Hepatocyte (in vitro differentiated cells): ENCODE measurements around the gene SH2B2. TPM values are rescaled to one million over a fixed set of nuclear protein-coding genes. Genes with fewer than 3 reads are reported as not detected.
"Not testable (repeated sequence)": the region's sequence is repeated elsewhere in the genome, so short reads cannot be mapped to it uniquely, and the experiment has no call there.

Experiments
- DNase-seq: peaks from one replicate; pipeline ENCODE4 v3.0.0-alpha.2; 2016; ENCODE audit warnings: low spot score
- H2AFZ ChIP-seq: fragments of 200-600 bp; sonication (generic); 2 replicates; pipeline ENCODE4 v1.6.0; 2016; ENCODE audit warnings: antibody characterized with exemption, mild to moderate bottlenecking
- H3K27ac ChIP-seq: fragments of 200-600 bp; sonication (generic); 2 replicates; pipeline ENCODE4 v1.5.1; 2016; ENCODE audit warnings: mild to moderate bottlenecking
- H3K27me3 ChIP-seq: fragments of 200-600 bp; sonication (generic); 2 replicates; pipeline ENCODE4 v1.6.1; 2016
- H3K36me3 ChIP-seq: fragments of 200-600 bp; sonication (generic); replicated peaks from 2 replicates; pipeline ENCODE4 v1.5.1; 2016; ENCODE audit warnings: low read depth; ENCODE audit not compliant: insufficient read depth
- H3K4me1 ChIP-seq: fragments of 200-600 bp; sonication (generic); 2 replicates; pipeline ENCODE4 v1.5.1; 2016; ENCODE audit warnings: mild to moderate bottlenecking, moderate library complexity; ENCODE audit not compliant: insufficient read depth
- H3K4me2 ChIP-seq: fragments of 200-600 bp; sonication (generic); 2 replicates; pipeline ENCODE4 v1.6.0; 2016
- H3K4me3 ChIP-seq: fragments of 200-600 bp; sonication (generic); 2 replicates; pipeline ENCODE4 v1.5.1; 2016; ENCODE audit warnings: mild to moderate bottlenecking
- H3K79me2 ChIP-seq: fragments of 200-600 bp; sonication (generic); 2 replicates; pipeline ENCODE4 v1.6.0; 2017; ENCODE audit warnings: mild to moderate bottlenecking
- H3K9me2 ChIP-seq: fragments of 200-600 bp; sonication (generic); replicated peaks from 2 replicates; pipeline ENCODE4 v1.6.0; 2017; ENCODE audit warnings: mild to moderate bottlenecking; ENCODE audit not compliant: insufficient read depth
- H3K9me3 ChIP-seq: fragments of 200-600 bp; sonication (generic); 2 replicates; pipeline ENCODE4 v1.5.1; 2016; ENCODE audit warnings: low read depth, mild to moderate bottlenecking
- H4K20me1 ChIP-seq: fragments of 200-600 bp; sonication (generic); 2 replicates; pipeline ENCODE4 v1.6.0; 2016; ENCODE audit warnings: mild to moderate bottlenecking; ENCODE audit not compliant: insufficient read depth, poor library complexity, severe bottlenecking
- WGBS: methylation state at CpG from one replicate; pipeline ENCODE4 v1.1.6; 2016; ENCODE audit warnings: low lambda C conversion rate; ENCODE audit errors: missing lambda C conversion rate; 5-methylcytosine and 5-hydroxymethylcytosine counted together
- polyA plus RNA-seq: library from polyadenylated mRNA; unstranded; fragments of >200 nt; fragmentation: Nextera tagmentation; extraction: Ambion mirVana; gene quantifications from 2 replicates; pipeline ENCODE4 v1.2.1, GENCODE V29; 2016
- total RNA-seq: library from RNA; depleted of rRNA; stranded (reverse); fragments of >200 nt; gene quantifications from 2 replicates; pipeline ENCODE4 v1.2.3, GENCODE V29; 2014

The SH2B2 gene
- total and polyA plus RNA-seq, 2 experiments from 2014 or later = 3.2 to 7.1 TPM

DNA sequence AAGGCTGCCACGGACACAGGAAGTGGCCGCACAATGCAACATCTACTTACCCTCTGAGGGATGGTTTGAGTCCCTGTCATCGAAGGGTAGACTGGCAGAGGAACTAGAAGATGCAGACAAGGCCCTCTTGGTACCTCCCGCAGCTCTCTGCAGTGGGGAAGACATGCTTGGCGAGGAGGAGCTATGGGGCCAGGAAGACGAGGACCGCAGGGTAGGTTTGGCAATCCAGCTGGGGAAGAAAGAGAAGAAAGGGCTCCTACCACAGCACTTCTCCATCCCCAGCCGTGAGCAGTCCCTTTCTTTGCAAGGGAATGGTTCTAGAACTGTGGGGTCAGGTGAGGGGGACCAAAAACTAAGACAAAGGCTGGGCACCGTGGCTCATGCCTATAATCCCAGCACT lies 42.7 kb downstream of the SH2B2 start:
- not testable (repeated sequence) for H3K9me3 ChIP-seq, H3K27me3 ChIP-seq, H2AFZ ChIP-seq, H3K27ac ChIP-seq, H3K9me2 ChIP-seq, H3K4me2 ChIP-seq, H4K20me1 ChIP-seq, H3K79me2 ChIP-seq, H3K4me3 ChIP-seq, H3K36me3 ChIP-seq, H3K4me1 ChIP-seq, DNase-seq
- WGBS = 75% methylated on average over 9 of the region's 9 CpGs

DNA sequence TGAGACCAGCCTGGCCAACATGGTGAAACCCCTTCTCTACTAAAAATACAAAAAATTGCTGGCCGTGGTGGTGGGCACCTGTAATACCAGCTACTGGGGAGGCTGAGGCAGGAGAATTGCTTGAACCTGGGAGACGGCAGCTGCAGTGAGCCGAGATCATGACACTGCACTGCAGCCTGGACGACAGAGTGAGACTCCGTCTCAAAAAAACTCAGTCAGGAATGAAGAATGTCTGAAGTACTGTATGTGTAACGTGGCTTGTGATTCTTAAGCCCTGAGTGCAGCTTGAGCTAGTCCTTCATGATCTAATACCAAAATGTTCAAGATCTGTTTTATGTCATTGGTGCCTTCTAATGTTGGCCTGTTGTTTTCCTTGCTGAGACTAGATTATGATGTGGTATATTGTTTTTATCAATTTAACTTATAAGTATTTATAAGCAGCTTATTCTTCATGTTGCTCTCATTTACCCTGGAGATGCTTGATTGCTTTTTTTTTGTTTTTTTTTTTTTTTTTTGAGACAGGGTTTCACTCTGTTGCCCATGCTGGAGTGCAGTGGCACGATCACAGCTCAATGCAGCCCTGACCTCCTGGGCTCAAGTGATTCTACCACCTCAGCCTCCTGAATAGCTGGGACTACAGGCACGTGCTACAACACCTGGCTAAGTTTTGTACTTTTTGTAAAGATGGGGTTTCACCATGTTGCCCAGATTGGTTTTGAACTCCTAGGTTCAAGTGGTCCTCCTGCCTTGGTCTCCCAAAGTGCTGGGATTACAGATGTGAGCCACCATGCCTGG lies 44.2 kb downstream of the SH2B2 start:
- not testable (repeated sequence) for H3K9me2 ChIP-seq, H3K4me1 ChIP-seq, H3K4me3 ChIP-seq, H3K4me2 ChIP-seq, H3K79me2 ChIP-seq, H4K20me1 ChIP-seq, H2AFZ ChIP-seq, H3K9me3 ChIP-seq, H3K27ac ChIP-seq, H3K27me3 ChIP-seq, H3K36me3 ChIP-seq, DNase-seq
- 79% methylated on average over 8 of the region's 8 CpGs for WGBS

- H3K27me3 ChIP-seq, H3K4me1 ChIP-seq, H3K4me3 ChIP-seq, H3K9me3 ChIP-seq, H3K4me2 ChIP-seq, H4K20me1 ChIP-seq, H3K27ac ChIP-seq, H3K9me2 ChIP-seq, H3K36me3 ChIP-seq, H3K79me2 ChIP-seq, DNase-seq, H2AFZ ChIP-seq: not testable (repeated sequence)
- 78% methylated on average over 7 of the region's 7 CpGs for WGBS
Observed at GRCh38 chr7:102335574-102335973, 48.9 kb downstream of the SH2B2 start.

GRCh38 chr7:102337002-102337401 lies 50.3 kb downstream of the SH2B2 start:
- H3K79me2 ChIP-seq, H3K4me1 ChIP-seq, H3K27me3 ChIP-seq, H3K9me3 ChIP-seq, H3K36me3 ChIP-seq, H2AFZ ChIP-seq, H4K20me1 ChIP-seq, H3K4me3 ChIP-seq, H3K9me2 ChIP-seq, H3K4me2 ChIP-seq, DNase-seq, H3K27ac ChIP-seq: not testable (repeated sequence)
- 80% methylated on average over 1 of the region's 8 CpGs for WGBS

GRCh38 chr7:102337420-102337819 lies 50.8 kb downstream of the SH2B2 start:
- WGBS = 72% methylated on average over 4 of the region's 4 CpGs
- not testable (repeated sequence) for H3K36me3 ChIP-seq, H2AFZ ChIP-seq, DNase-seq, H3K9me3 ChIP-seq, H3K4me1 ChIP-seq, H3K9me2 ChIP-seq, H3K79me2 ChIP-seq, H4K20me1 ChIP-seq, H3K27me3 ChIP-seq, H3K4me3 ChIP-seq, H3K27ac ChIP-seq, H3K4me2 ChIP-seq

GRCh38 chr7:102340599-102341368 lies 54.1 kb downstream of the SH2B2 start:
- H3K9me2 ChIP-seq, H3K4me2 ChIP-seq, H4K20me1 ChIP-seq, H3K9me3 ChIP-seq, H3K79me2 ChIP-seq, H3K27ac ChIP-seq, H2AFZ ChIP-seq, H3K36me3 ChIP-seq, H3K4me1 ChIP-seq, H3K4me3 ChIP-seq, DNase-seq, H3K27me3 ChIP-seq: not testable (repeated sequence)
- 77% methylated on average over 4 of the region's 7 CpGs for WGBS

DNA sequence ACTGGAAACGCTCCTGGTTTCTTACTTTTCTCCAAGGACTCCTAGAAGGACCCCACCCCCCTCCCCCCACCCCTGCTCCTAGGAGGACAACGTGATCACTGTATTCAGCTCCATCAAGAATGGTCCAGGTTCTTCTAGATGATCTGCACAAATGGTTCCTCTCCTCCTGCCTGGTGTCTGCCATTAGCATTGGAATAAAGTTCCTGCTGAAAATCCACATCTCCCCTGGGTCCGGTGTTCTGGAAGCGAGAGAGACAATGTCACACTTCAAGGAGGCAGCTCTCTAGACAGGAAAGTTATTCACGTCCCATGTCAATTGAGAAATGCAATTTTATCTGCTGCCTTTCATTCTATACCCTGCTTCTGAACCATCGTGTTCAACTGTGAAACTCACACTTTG lies 60.3 kb downstream of the SH2B2 start:
- H3K4me1 ChIP-seq, H3K79me2 ChIP-seq, H3K4me3 ChIP-seq, H3K4me2 ChIP-seq, DNase-seq, H3K36me3 ChIP-seq, H3K9me3 ChIP-seq, H3K9me2 ChIP-seq, H3K27ac ChIP-seq, H3K27me3 ChIP-seq, H2AFZ ChIP-seq, H4K20me1 ChIP-seq: not testable (repeated sequence)
- 89% methylated on average over 4 of the region's 6 CpGs for WGBS

DNA sequence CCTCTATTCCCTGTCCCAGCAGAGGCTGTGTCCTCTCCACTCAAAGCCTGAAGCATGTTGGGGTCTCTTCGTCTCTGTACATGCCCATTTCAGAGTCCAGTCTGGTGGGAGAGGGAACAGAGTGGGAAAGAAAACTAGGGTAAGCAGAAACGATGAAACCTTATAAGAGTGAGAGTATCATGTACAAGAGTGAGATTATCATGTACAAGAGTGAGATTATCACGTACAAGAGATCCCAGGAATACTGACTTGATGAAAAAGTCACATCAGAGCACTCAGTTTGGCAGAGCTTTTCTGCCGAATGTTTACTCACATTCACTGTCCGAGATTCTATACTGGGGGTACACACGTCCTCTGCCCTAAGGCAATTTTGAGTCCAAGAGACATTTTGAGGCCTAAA lies 69.7 kb downstream of the SH2B2 start, which contains the start of gene SPDYE6:
Gene SPDYE6, minus strand, starts transcription at position 101 of the 400 bp plus-strand sequence. CDS start 421 bp downstream, outside the sequence.
- H3K79me2 ChIP-seq, H2AFZ ChIP-seq, H3K9me2 ChIP-seq, H3K9me3 ChIP-seq, H4K20me1 ChIP-seq, H3K4me1 ChIP-seq, H3K36me3 ChIP-seq, DNase-seq, H3K27me3 ChIP-seq, H3K27ac ChIP-seq, H3K4me3 ChIP-seq, H3K4me2 ChIP-seq: not testable (repeated sequence)
- WGBS = no CpG with 5 or more reads among the region's 6 CpGs
